A549 (cell line): ENCODE measurements around the gene TCP10L.

Experiments
- CBX8 ChIP-seq: fragments of 200-600 bp; sonication (generic); IDR thresholded peaks from 2 replicates; pipeline ENCODE4 v1.6.1; 2016
- CTCF ChIP-seq: fragments of >200 bp; sonication (Bioruptor Twin); formaldehyde crosslinking; IDR thresholded peaks from 3 replicates; pipeline ENCODE4 v1.5.1; 2016
- EP300 ChIP-seq, 2 experiments: fragments of >200 bp; sonication (Bioruptor Twin); formaldehyde crosslinking; IDR thresholded peaks; 2 replicates in 1 of 2; 3 replicates in 1 of 2; pipeline ENCODE4 v1.6.1; 2016 to 2017
- GATA3 ChIP-seq: IDR thresholded peaks from 2 replicates; pipeline ENCODE4 v1.6.1; 2012; ENCODE audit warnings: borderline replicate concordance
- POLR2A ChIP-seq: IDR thresholded peaks from 2 replicates; pipeline ENCODE4 v1.6.1; 2012; ENCODE audit warnings: mild to moderate bottlenecking, low read length
- RFX5 ChIP-seq: fragments of 450-650 bp; IDR thresholded peaks from 2 replicates; pipeline ENCODE4 v1.7.1; 2014; ENCODE audit warnings: antibody characterized with exemption, mild to moderate bottlenecking, moderate library complexity
- SREBF2 ChIP-seq: fragments of 450-650 bp; IDR thresholded peaks from 2 replicates; pipeline ENCODE4 v1.6.1; 2014; ENCODE audit warnings: mild to moderate bottlenecking, moderate library complexity
- TF ChIP-seq, protein P1 (sequence below): fragments of 200-600 bp; sonication (generic); IDR thresholded peaks from 2 replicates; pipeline ENCODE4 v1.6.1; 2016; ENCODE audit warnings: antibody characterized with exemption, mild to moderate bottlenecking, moderate library complexity

DNA sequence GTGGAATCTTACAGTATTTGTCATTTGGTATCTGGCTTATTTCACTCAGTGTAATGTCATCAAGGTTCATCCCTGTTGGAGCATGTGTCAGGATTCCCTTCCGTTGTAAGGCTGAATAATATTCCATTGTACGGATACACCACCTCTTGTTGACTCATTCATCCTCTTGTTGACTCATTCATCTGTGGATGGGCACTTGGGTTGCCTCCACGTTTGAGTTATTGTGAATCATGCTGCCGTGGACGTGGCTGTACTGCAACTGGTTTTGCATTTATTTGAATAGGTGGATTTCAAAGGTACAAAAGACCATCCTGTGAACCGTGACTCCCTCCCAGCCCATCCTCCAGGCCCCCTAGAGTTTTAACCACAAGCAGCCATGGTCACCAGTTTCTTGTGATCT, 11.9 kb upstream of the TCP10L start:
- TF ChIP-seq GATA3 (no peak), POLR2A (no peak), EP300 (IDR thresholded peaks at IDR 0.05) (no peak), CTCF (no peak), RFX5 (no peak), CBX8 (no peak), SREBF2 (no peak)
- TF ChIP-seq, protein P1, sequence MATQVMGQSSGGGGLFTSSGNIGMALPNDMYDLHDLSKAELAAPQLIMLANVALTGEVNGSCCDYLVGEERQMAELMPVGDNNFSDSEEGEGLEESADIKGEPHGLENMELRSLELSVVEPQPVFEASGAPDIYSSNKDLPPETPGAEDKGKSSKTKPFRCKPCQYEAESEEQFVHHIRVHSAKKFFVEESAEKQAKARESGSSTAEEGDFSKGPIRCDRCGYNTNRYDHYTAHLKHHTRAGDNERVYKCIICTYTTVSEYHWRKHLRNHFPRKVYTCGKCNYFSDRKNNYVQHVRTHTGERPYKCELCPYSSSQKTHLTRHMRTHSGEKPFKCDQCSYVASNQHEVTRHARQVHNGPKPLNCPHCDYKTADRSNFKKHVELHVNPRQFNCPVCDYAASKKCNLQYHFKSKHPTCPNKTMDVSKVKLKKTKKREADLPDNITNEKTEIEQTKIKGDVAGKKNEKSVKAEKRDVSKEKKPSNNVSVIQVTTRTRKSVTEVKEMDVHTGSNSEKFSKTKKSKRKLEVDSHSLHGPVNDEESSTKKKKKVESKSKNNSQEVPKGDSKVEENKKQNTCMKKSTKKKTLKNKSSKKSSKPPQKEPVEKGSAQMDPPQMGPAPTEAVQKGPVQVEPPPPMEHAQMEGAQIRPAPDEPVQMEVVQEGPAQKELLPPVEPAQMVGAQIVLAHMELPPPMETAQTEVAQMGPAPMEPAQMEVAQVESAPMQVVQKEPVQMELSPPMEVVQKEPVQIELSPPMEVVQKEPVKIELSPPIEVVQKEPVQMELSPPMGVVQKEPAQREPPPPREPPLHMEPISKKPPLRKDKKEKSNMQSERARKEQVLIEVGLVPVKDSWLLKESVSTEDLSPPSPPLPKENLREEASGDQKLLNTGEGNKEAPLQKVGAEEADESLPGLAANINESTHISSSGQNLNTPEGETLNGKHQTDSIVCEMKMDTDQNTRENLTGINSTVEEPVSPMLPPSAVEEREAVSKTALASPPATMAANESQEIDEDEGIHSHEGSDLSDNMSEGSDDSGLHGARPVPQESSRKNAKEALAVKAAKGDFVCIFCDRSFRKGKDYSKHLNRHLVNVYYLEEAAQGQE: no peak
